ENCODE results near the gene MILR1.

GRCh38 chr17:64418506-64419339 lies 30.2 kb upstream of the MILR1 start:
- TF ChIP-seq POLR2A (IDR thresholded peaks at IDR 0.05; ENCODE audit: low read depth, low read length) (no peak), POLR2AphosphoS5 (IDR thresholded peaks at IDR 0.05; ENCODE audit: low read depth, low read length) (no peak), TAF1 (IDR thresholded peaks at IDR 0.05; ENCODE audit: borderline replicate concordance, low read depth, low read length) (no peak)
